HTR-8/SVneo (cell line): ENCODE measurements around the gene GLCE.
"Not testable (repeated sequence)": the region's sequence is repeated elsewhere in the genome, so short reads cannot be mapped to it uniquely, and the experiment has no call there.

ENCODE experiments used
- DNase-seq: peaks from one replicate; pipeline ENCODE4 v3.0.0; 2011; ENCODE audit warnings: low spot score, mixed read lengths; ENCODE audit not compliant: insufficient read length
- FAIRE-seq: peaks from 2 replicates; lab custom pipeline; 2011; peaks lifted over from hg19 to GRCh38; lab: Jason Lieb, UNC

The GLCE gene

GRCh38 chr15:69134791-69135190 is 25.6 kb upstream of the GLCE start:
- FAIRE-seq (no peak), DNase-seq (no peak)

GRCh38 chr15:69135499-69135898 is 24.9 kb upstream of the GLCE start:
- peak; percentile 13 for FAIRE-seq
- no peak for DNase-seq

DNA sequence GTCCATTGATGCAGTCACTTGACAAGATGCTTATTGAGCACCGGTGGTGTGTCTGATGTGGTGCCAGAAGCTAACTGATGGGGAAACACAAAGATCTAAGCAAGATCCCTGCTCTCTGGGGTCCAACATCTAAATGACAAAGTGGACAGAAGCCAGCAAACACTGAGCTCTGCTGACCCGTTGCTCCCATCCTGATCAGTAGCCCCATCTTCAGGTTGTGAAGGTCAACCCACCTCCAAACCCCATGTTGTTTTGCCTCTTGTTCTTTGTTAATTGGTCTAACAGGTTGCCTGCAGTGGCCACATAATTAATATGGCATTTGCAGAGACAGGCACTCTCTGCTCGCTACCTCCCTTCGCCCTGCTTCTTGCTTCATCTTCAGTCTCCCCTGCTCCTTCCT is 21.5 kb upstream of the GLCE start:
- FAIRE-seq = no peak
- no peak for DNase-seq

DNA sequence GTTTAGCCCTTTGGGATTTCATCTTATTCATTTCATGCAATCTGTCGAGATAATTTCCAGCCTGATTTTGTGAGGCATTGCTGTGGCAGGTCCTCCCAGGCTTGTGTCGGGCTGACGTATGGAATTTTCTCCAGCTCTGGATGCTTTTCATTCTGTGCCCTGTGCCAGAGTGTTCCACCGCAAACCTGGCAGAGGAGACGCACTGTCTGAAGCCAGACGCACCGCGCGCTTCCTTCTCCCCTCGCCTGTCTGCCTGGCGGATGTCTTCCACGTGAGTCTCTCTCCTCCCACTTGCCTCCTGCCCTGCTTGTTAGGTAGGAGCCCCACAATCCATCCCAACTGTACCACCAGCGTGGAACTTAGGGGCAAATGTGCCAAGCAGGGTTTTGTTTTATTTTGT is 20.1 kb upstream of the GLCE start:
- FAIRE-seq (peak; percentile 26), DNase-seq (no peak)

DNA sequence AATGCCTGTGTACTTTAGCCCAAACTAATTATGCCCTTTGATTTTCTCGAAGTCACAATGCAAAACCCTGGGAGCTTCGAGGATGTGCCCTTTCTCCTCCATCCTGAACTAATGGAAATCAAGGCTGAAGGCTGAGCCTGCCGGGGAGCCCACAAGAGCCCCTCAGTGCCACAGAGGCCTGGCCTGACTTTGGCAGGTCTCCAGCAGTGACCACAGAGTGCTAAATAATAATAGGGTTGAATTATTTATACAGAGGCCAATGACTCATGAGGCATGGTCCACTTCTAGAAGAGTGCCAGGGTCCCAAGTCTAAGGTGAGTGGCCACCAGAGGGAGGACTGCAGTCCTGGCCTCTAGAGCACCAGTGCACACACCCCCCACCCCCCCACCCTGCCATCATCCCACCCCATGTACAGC is 19.1 kb upstream of the GLCE start:
- no peak for FAIRE-seq
- DNase-seq = peak; percentile 64

DNA sequence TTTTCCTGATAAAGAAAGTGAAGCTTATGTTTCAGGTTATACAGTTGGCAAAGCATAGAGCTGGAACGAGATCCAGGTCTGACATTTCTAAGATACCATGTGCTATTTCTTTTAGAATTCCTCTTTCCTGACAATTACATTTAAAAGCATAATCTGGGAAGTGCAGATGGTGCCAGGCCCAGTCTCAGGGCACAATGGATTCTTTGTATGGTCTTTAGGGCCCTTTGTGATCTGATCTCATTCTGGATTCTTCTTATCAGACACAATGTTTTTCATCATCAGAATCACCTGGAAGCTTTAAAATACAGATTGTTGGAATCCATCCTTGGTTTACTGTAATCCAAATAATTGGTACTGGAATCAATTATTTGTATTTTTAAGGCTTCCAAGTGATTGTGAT is 18.6 kb upstream of the GLCE start:
- FAIRE-seq (no peak), DNase-seq (no peak)

DNA sequence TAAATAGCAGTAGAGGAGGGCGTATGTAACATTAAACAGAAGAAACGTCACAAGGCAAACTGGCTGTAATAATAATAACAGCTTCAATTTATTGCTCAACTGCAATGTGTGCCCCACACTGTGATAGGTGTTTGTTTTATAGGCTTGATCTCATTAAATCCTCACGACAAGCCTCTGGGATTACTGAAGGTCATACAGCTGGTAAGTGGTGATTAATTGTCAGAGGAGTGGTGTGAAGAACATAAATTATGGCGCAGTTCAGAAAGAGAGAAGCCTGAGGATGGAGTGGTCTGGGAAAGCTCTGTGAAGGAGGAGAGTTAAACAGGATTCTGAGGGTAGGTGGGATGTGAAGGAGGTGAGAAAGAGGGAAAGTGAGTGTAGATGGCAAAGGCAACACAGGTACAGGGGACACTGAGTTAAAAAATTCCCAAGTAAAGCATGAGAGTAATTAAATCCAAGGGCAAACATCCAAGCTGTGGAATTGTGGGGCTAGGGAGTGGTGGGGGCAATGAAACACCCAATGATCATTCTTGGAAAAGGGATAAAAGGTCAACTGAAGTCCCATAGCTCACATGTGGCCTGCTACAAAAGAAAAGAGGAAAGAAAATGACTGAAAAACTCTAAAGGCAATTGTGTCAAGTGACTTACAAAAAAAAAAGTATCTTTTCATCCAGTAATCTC is 16.5 kb upstream of the GLCE start:
- FAIRE-seq (peak; percentile 9), DNase-seq (no peak)

- DNase-seq (no peak), FAIRE-seq (no peak)
Observed at GRCh38 chr15:69144530-69144929, 15.9 kb upstream of the GLCE start.

DNA sequence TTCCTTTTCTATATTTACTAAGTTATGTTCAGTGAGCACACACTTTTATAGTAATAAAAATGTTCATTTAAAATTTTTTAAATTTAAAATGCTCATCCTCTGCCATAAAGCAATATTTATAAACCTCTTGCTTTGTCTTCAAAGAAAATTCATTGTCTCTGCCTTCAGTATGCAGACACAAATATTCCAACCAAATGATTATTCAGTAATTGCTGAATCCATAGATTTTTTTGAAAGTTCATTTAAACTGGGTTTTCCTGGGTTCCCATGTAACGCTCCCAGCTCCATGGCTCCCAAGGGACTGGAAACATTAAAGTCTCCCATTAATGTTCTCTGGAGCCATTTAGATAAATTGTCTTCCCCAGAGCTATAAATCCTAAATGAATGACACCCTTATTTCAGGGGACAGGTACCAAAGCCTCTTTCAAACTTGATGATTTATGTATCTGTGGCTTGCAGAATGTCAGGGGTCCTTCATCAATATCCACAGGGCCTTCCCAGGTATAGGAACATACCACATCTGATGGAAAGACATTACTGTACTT is 15.2 kb upstream of the GLCE start:
- FAIRE-seq (no peak), DNase-seq (no peak)

DNA sequence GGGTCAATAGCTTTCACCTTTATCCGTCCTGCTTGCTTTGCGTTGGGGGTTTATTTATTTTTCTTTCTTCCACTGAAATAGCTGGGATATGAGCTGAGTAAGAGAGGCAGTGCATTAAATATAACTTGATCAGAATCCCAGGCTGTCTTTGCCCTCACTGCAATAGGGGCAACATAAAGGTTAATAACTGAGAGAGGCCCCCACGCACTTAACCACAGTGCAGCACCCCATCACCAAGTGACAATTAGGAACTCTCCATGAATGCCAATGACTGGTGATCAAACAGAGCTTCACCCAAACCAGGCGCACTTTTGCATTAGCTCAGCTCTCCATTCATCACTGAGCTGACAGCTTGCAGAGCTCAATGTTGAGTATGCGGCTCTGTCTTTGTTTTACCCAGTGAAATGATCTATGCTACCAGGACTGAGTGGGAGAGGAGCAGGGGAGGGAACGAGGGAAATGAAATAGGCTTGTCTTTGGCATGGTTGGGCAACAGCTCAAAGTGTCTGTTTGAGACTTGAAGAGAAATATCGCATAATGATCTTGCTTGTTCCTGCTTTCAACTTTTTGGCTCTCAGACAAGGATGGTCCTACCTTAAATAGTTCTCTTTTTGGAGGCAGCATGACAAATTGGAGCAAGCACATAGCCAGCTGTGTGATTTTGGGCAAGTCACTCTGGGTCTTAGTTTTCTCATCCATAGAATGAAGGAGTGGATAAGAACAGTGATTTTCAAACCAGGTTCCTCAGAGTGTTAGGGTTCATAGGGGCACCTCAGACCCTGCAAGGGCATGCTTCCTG is 14.5 kb upstream of the GLCE start:
- DNase-seq (no peak), FAIRE-seq (peak; percentile 42)

GRCh38 chr15:69146724-69147435 is 13.6 kb upstream of the GLCE start:
- no peak for FAIRE-seq
- no peak for DNase-seq

GRCh38 chr15:69148465-69148864 is 12.0 kb upstream of the GLCE start:
- DNase-seq (no peak), FAIRE-seq (no peak)

DNA sequence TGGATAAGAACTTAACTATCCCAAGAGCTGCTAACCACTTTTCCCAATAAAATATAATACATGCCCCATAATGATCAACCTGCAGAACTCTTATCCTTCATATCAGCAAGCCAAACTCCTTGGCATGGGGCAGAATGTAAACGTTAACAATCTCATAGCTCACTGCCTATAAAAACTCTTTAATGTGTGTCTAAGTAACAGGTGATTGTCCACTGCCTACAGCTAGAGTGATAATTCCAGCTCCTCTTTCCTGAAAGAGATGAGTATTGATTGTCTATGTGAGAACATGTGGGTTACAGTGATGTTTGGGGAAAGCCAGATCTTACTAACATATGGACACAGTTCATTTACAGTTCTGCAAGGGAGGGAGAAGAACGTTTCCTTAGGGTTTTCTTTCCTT is 11.3 kb upstream of the GLCE start:
- FAIRE-seq = no peak

GRCh38 chr15:69149803-69150202 is 10.6 kb upstream of the GLCE start:
- no peak for DNase-seq
- peak; percentile 38 for FAIRE-seq

More for the DNA sequence above, 11.3 kb upstream of the GLCE start:
- DNase-seq = no peak

DNA sequence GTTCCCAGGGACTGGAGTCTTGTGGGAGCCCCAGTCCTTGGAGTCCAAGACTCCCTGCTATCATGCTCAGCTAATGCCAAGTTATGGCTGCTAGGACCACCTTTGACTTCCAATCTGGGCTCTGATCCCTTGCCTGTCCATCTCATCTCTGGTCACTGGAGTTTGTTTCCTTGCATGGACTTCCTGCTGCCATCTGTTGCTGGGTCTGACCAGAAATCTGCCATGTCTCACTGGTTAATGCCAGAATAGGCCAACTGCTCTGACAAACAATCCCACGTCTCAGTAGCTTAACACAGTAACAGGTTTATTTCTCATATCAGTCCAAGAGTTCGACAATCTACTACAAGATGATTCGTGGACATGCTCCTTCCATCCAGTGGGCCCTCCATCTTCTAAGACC is 10.1 kb upstream of the GLCE start:
- no peak for FAIRE-seq
- DNase-seq = no peak

DNA sequence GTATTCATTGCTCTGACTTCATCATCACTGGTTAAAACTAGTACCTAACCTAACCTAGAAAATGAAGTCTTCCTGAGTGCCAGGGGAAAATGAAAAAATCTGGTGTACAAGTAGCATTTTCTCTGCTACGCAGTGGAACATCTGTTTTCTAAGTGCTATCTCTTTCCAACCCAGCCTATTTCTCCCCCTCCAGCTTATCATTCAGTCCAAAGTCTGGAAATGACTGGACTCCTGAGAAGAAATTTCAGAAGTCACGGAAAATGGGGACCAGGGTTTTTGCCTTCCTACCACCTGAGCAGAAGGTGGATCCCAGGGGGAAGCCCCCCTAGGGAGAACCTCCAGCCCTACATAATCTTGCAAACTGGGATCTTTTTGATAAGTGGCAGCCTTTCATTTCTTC is 9.6 kb upstream of the GLCE start:
- FAIRE-seq = no peak
- no peak for DNase-seq

DNA sequence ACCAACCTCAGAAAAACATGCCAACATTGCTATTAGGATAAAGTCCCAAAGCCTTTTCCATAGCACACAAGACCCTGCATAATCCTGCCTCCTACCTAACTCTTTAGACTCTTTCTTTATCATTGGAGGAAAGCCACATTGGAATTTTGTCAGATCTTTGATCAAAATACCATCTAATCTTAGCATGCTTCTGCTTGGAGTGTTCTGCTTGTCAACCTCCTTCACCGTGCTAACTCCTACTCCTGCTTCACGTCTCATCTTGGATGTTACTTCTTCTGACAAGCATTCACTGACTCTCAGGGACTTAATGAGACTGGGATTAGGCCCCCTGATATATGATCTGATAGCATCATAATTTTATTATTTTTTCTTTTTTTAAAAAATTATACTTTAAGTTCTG is 7.4 kb upstream of the GLCE start:
- FAIRE-seq (no peak), DNase-seq (no peak)

GRCh38 chr15:69153587-69153986 is 6.8 kb upstream of the GLCE start:
- FAIRE-seq, DNase-seq: not testable (repeated sequence)

DNA sequence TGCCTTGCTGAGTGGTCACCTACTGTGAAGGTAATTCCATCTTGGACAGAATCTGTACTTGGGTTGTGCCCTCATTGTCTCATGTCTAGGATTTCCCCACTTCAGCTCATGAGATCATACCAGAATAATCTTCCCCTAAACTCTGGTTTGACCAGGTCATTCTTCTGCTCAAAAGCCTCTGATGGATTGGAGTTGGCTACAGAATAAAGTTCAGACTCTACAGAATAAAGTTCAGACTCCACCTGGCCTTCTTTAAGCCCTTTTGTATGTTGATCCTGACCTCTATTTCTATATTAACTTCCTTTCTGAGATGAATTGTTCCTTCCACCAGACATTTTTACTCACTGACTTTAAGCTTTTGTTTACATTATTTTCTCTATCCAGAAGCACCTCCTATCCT is 6.4 kb upstream of the GLCE start:
- no peak for DNase-seq
- no peak for FAIRE-seq

GRCh38 chr15:69154684-69155083 is 5.8 kb upstream of the GLCE start:
- no peak for FAIRE-seq
- DNase-seq = peak; percentile 68
